IPS DF 6.9 (cell line): ENCODE data around the gene SOX21.
A peak's percentile ranks its signal among the peaks of the same experiment; 100 is the strongest.

Experiments used
- DNase-seq: peaks from one replicate; pipeline ENCODE4 v3.0.0-alpha.2; 2013; ENCODE audit warnings: low read depth, low spot score
- H3K27ac ChIP-seq: one replicate; pipeline ENCODE4 v1.5.1; 2013; ENCODE audit warnings: low read length, control low read depth
- H3K27me3 ChIP-seq: 2 replicates; pipeline ENCODE4 v1.6.1; 2013; ENCODE audit warnings: mild to moderate bottlenecking, low read length; ENCODE audit not compliant: control insufficient read depth, insufficient read depth
- H3K36me3 ChIP-seq: 2 replicates; pipeline ENCODE4 v1.6.1; 2013; ENCODE audit warnings: low read length; ENCODE audit not compliant: control insufficient read depth, insufficient read depth
- H3K4me1 ChIP-seq: 2 replicates; pipeline ENCODE4 v1.6.1; 2013; ENCODE audit warnings: low read length; ENCODE audit not compliant: control insufficient read depth, insufficient read depth
- H3K4me3 ChIP-seq: 2 replicates; pipeline ENCODE4 v1.5.1; 2013; ENCODE audit warnings: mild to moderate bottlenecking, low read length
- H3K9me3 ChIP-seq: 2 replicates; pipeline ENCODE4 v1.6.1; 2013; ENCODE audit warnings: low read length, inconsistent platforms; ENCODE audit not compliant: control insufficient read depth, insufficient read depth
- WGBS: extraction: QIAGEN DNeasy Blood & Tissue Kit; methylation state at CpG from one replicate; pipeline ENCODE4 v1.1.7; 2013; ENCODE audit warnings: mixed read lengths, missing lambda C conversion rate; ENCODE audit not compliant: insufficient read length, insufficient coverage; 5-methylcytosine and 5-hydroxymethylcytosine counted together

SOX21 gene

DNA sequence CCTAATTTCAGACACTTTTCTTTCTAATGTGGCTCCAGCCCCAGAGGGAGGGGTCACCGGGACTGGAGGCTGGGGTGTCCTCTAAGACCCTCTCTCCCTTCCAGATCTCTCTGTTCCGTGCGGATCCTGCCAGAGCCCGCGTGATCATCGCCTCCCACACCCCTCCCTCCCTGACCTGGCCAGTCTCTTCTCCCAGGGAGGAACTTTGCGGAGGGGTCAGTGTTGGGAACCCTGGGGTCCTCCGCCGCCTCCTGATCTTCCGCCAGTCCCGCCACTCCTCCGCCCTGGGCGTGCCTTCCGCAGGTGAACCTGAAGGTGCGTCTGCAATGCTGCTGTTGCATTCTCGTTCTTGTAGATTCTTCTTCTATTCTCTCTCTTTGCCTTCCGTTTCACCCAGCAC is 9.1 kb downstream of the SOX21 start:
- Histone ChIP-seq H3K4me1 (peaks cover 3% of the 10 kb centered on the region; the same call in 1 of the 2 replicates), H3K27me3 (peaks cover 58% of the 10 kb centered on the region)

DNA sequence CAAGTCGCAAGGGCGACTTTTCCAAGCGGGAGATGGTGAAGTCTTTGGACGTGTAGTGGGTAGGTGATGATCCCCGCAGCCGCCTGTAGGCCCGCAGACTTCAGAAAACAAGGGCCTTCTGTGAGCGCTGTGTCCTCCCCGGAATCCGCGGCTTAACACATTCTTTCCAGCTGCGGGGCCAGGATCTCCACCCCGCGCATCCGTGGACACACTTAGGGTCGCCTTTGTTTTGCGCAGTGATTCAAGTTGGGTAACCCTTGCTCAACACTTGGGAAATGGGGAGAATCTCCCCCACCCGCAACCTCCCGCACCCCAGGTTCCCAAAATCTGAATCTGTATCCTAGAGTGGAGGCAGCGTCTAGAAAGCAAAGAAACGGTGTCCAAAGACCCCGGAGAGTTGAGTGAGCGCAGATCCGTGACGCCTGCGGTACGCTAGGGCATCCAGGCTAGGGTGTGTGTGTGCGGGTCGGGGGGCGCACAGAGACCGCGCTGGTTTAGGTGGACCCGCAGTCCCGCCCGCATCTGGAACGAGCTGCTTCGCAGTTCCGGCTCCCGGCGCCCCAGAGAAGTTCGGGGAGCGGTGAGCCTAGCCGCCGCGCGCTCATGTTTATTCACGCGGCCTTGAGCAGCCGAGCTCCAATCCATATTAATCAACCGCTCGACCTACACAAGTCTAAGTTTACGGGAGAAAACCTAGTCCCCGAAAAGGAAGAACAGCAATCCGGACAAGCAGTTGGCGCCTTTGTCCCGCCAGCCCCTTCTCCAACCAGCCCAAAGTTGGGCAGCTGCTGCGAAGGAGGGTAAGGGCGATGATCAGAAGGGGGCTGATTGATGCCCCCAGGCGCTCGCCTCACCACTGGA is 9.9 kb downstream of the SOX21 start:
- Histone ChIP-seq H3K27me3 (peaks cover 57% of the 10 kb centered on the region), H3K36me3 (no peaks in the 10 kb centered on the region), H3K4me1 (peaks cover 3% of the 10 kb centered on the region; the same call in 1 of the 2 replicates), H3K4me3 (peak overlapping the region; percentile 34), H3K27ac (no peak overlapping the region), H3K9me3 (no peaks in the 10 kb centered on the region)
- WGBS, result no CpG with 5 or more reads among the region's 60 CpGs
- no peak for DNase-seq

More for the DNA sequence above, 9.1 kb downstream of the SOX21 start:
- DNase-seq, result no peak
- WGBS, result no CpG with 5 or more reads among the region's 17 CpGs
- Histone ChIP-seq H3K9me3 (no peaks in the 10 kb centered on the region), H3K36me3 (no peaks in the 10 kb centered on the region), H3K4me3 (peak overlapping the region; percentile 34; the same call in 1 of the 2 replicates), H3K27ac (no peak overlapping the region)

DNA sequence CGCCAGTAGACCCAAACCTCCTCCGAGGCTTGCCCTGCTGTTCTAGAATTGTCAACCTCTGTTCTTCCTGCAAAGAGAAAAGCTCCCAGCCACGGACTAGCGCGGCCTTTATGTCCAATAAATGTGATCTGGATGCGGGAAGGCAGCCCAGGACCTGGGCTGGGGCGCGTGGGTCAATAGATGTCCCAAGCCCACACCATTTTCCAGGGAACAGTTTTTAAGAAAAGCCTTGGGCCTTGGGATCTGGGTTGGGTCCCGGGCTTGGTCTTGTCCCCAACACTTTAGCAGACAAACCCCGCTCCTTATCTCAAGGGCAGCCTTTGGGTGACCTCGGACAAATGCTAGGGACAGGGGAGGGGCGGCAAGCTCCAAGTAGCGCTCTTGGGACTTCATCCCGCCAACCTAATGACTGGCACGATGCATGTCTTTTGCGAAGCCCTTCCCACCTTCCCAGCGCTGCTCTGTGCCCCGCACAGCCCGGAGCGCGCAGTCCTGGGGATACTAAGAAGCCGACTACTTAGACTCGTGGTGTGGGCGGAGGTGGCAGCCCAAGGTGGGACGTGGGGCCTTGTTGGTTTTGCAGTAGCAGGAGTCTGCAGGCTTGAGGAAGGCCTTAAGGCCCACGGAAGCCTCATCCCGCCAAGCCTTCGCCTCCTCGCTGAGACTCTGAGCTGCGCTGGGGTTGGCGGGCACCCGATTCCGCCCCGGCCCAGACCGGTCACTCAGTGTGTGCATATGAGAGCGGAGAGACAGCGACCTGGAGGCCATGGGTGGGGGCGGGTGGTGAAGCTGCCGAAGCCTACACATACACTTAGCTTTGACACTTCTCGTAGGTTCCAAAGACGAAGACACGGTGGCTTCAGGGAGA is 10.8 kb downstream of the SOX21 start:
- H3K4me1 ChIP-seq, result peaks cover 3% of the 10 kb centered on the region; the same call in 1 of the 2 replicates
- H3K27me3 ChIP-seq, result peaks cover 57% of the 10 kb centered on the region
- H3K4me3 ChIP-seq, result no peak overlapping the region; the same call in 1 of the 2 replicates
- no peaks in the 10 kb centered on the region for H3K36me3 ChIP-seq
- no peak for DNase-seq
- H3K9me3 ChIP-seq, result no peaks in the 10 kb centered on the region
- H3K27ac ChIP-seq, result no peak overlapping the region
- no CpG with 5 or more reads among the region's 42 CpGs for WGBS

DNA sequence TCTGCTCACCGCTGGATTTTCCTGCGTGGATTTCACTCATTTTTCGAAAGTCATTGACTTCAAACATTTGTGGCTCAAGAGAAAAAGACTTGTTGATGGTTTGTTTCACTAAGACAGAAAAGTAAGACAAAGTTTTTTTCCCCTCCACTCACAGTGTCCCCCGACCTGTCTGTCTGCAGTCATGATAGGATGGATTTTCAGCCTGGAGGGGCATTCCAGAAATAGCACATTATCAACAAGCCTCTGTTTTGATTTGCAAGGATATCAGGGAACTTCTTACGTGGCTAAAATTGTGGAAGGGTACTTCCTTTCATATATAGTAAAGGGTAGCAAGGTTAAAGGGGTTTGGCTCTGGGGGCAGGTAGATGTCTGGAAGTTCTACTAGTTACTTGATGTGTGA is 11.8 kb downstream of the SOX21 start:
- H3K4me1 ChIP-seq, result peaks cover 3% of the 10 kb centered on the region; the same call in 1 of the 2 replicates
- no peaks in the 10 kb centered on the region for H3K36me3 ChIP-seq
- WGBS, result no CpG with 5 or more reads among the region's 5 CpGs
- no peaks in the 10 kb centered on the region for H3K9me3 ChIP-seq
- H3K4me3 ChIP-seq, result no peak overlapping the region
- peaks cover 53% of the 10 kb centered on the region for H3K27me3 ChIP-seq
- H3K27ac ChIP-seq, result no peak overlapping the region
- no peak for DNase-seq

DNA sequence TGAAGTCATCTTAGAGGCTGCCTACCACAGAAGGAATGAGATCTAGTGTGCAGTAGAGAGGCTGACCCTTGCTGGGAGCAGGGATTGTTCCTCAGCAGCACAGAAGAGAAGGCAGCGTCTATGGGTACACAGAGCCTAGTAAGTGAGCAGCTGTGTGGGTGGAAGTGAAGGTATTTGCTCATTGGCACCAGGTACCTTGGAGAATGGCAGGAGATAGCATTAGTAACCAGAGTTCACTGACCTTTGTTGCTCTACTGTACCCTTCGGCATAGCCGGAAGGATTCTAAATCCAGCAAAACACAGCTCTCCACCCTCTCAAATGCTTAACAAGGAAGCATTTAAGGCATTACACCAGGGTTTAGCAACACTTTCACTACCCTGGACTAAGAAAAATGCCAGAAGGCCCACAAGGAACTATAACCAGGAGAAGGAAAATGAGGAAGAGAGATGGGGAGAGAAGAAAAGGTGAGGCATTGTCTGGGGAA is 12.3 kb downstream of the SOX21 start:
- Histone ChIP-seq H3K36me3 (no peaks in the 10 kb centered on the region), H3K27me3 (peaks cover 51% of the 10 kb centered on the region), H3K9me3 (no peaks in the 10 kb centered on the region), H3K4me1 (peaks cover 3% of the 10 kb centered on the region; the same call in 1 of the 2 replicates), H3K27ac (no peak overlapping the region), H3K4me3 (no peak overlapping the region)
- DNase-seq, result no peak
- no CpG with 5 or more reads among the region's 3 CpGs for WGBS

DNA sequence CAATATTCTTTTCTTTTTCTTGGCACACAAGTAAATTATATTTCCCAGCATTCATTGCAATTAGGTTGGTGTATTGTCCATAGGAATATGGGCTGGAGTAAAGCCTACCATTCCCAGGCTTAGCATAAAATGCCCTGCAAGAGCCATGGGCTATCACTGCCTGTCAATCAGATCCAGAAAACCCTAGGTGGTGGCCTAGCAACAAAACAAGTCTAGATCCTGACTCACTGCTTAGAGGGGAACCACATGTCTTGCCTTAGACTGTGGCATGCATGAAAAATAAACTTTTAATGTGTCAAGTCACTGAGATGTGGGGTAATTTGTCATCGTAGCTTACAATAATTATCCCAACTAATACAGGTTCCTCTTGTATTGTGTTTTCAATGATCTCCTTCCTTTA is 16.2 kb downstream of the SOX21 start:
- Histone ChIP-seq H3K9me3 (no peaks in the 10 kb centered on the region), H3K4me1 (no peaks in the 10 kb centered on the region), H3K36me3 (no peaks in the 10 kb centered on the region), H3K27ac (no peak overlapping the region), H3K27me3 (peaks cover 18% of the 10 kb centered on the region), H3K4me3 (no peak overlapping the region)
- no CpG with 5 or more reads among the region's 1 CpG for WGBS
- no peak for DNase-seq

DNA sequence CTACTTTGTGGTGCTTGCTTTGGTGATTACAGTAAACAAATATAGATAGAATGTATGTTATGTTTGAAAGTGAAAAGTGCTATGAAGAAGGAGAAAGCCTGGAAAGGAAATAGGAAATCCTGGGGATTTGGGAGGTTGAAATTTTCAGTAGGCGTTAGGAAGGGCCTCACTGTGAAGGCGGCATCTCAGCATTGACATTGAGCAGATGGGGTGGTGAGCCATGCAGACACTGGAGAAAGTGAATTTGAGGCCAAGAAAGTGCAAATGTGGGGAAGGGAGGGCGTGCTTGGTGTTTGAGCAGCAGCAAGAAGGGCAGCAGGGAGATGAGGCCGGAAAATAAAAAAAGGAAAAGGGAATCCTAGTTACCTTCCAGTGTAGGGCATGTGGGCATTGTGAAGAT is 20.3 kb downstream of the SOX21 start:
- no peaks in the 10 kb centered on the region for H3K4me1 ChIP-seq
- H3K36me3 ChIP-seq, result no peaks in the 10 kb centered on the region
- H3K27ac ChIP-seq, result no peak overlapping the region
- no peak overlapping the region for H3K4me3 ChIP-seq
- WGBS, result no CpG with 5 or more reads among the region's 4 CpGs
- H3K9me3 ChIP-seq, result no peaks in the 10 kb centered on the region
- DNase-seq, result no peak
- H3K27me3 ChIP-seq, result no peaks in the 10 kb centered on the region

DNA sequence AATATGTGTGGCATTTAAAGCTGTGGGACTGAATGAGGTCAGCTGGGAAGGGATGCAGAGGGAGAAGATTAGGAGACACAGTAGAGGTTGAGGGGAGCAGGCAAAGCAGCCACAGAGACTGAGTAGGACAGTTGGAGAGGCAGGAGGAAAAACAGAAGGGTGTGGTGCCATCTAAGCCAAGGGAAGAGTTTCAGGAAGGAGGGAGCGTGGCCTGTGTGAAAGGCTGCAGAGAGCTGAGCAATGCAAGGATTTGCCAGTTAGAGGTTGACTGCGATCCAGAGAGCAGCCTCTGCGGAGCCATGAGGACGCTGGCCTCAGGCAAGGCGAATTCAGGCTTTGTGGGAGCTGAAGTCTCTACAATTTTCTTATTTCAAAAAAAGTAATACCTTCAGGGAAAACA is 28.9 kb downstream of the SOX21 start:
- WGBS, result no CpG with 5 or more reads among the region's 5 CpGs
- Histone ChIP-seq H3K4me1 (no peaks in the 10 kb centered on the region), H3K9me3 (no peaks in the 10 kb centered on the region), H3K4me3 (no peak overlapping the region), H3K27ac (no peak overlapping the region), H3K36me3 (no peaks in the 10 kb centered on the region), H3K27me3 (no peaks in the 10 kb centered on the region)
- no peak for DNase-seq

DNA sequence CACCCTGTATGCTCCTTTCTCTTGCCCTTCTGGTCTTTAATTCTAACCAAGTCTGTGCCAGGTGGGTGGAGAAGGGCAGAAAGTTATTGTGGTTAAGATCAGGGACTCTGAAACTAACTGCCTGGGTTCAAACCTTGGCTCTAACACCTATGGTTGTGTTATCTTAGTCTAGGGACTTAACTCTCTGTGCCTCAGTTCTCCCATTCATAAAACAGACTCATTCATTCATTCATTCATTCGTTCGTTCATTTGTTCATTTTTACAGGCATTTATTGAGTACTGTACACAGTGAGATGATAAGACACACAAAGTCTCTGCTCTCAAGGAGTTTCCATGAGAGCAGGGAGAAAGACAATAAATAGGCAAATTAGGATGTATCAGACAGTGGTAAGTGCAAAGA is 30.1 kb downstream of the SOX21 start:
- no CpG with 5 or more reads among the region's 2 CpGs for WGBS
- no peaks in the 10 kb centered on the region for H3K9me3 ChIP-seq
- no peak for DNase-seq
- H3K36me3 ChIP-seq, result no peaks in the 10 kb centered on the region
- peaks cover 2% of the 10 kb centered on the region; the same call in 1 of the 2 replicates for H3K4me1 ChIP-seq
- no peak overlapping the region for H3K27ac ChIP-seq
- no peaks in the 10 kb centered on the region for H3K27me3 ChIP-seq
- H3K4me3 ChIP-seq, result no peak overlapping the region

DNA sequence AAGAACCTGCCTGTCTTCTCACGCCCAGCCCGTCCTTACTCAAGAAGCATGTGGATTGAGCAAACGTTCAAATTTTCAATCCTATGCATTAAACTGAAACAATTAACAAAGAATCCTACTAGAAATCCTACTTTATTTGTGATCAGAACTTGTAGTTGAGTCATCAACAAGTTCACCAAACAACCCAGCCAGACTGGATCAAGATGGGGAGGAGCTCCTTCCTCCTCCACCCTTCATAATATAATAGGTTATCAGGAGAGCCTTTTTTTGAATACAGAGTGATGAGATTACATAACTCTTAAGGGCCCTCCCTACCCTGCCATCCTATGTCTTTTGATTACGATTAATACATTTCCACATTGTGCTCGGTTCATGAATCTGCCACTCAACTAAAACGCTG is 32.7 kb downstream of the SOX21 start:
- no peaks in the 10 kb centered on the region for H3K36me3 ChIP-seq
- H3K27me3 ChIP-seq, result no peaks in the 10 kb centered on the region
- no CpG with 5 or more reads among the region's 6 CpGs for WGBS
- no peak overlapping the region for H3K27ac ChIP-seq
- no peak for DNase-seq
- peaks cover 2% of the 10 kb centered on the region; the same call in 1 of the 2 replicates for H3K4me1 ChIP-seq
- H3K4me3 ChIP-seq, result no peak overlapping the region
- H3K9me3 ChIP-seq, result no peaks in the 10 kb centered on the region
